PC-9 (cell line): Measurements from ENCODE around the gene BAG1. TPM values are rescaled to one million over a fixed set of nuclear protein-coding genes. Genes with fewer than 3 reads are reported as not detected.
A peak's percentile ranks its signal among the peaks of the same experiment; 100 is the strongest.

ENCODE experiments used
- BruUV-seq: library from RNA; stranded (reverse); fragments of 400-500 nt; replicated peaks from 2 replicates; lab custom pipeline; 2021; lab: Mats Ljungman, UMichigan
- CTCF ChIA-PET: fragments of 300-600 bp; sonication (Branson Sonifier 250); formaldehyde crosslinking; loops from one replicate; lab custom pipeline; 2022; ENCODE audit warnings: antibody characterized with exemption; lab: Charles Lee
- POLR2A ChIA-PET: fragments of 300-600 bp; sonication (Branson Sonifier 250); formaldehyde crosslinking; loops from one replicate; lab custom pipeline; 2022; ENCODE audit warnings: antibody characterized with exemption; ENCODE audit not compliant: unreplicated experiment; lab: Charles Lee
- DNase-seq, 2 experiments: peaks; one replicate each; pipeline versions ENCODE4 v3.0.0 to v3.0.0-alpha.2; 2015 to 2022; ENCODE audit warnings: mixed read lengths in 1 of 2
- H2AFZ ChIP-seq: fragments of 200-600 bp; sonication (generic); 2 replicates; pipeline ENCODE4 v1.8.1; 2017; ENCODE audit warnings: antibody characterized with exemption
- H3F3A ChIP-seq: fragments of 200-600 bp; sonication (generic); 2 replicates; pipeline ENCODE4 v1.8.1; 2017; ENCODE audit warnings: antibody characterized with exemption, mild to moderate bottlenecking, low read depth; ENCODE audit not compliant: insufficient read depth
- H3K27ac ChIP-seq: fragments of 200-600 bp; sonication (generic); 2 replicates; pipeline ENCODE4 v1.6.1; 2016; ENCODE audit warnings: mixed run types
- H3K27me3 ChIP-seq: fragments of 200-600 bp; sonication (generic); 2 replicates; pipeline ENCODE4 v1.6.1; 2016; ENCODE audit warnings: low read depth, mixed run types; ENCODE audit not compliant: insufficient read depth
- H3K36me3 ChIP-seq: fragments of 200-600 bp; sonication (generic); 2 replicates; pipeline ENCODE4 v1.6.1; 2016; ENCODE audit warnings: low read depth, mixed run types
- H3K4me1 ChIP-seq: fragments of 200-600 bp; sonication (generic); replicated peaks from 2 replicates; pipeline ENCODE4 v1.6.1; 2016; ENCODE audit warnings: mixed run types; ENCODE audit not compliant: insufficient read depth
- H3K4me2 ChIP-seq: fragments of 200-600 bp; sonication (generic); 2 replicates; pipeline ENCODE4 v1.6.1; 2017; ENCODE audit warnings: mixed run types
- H3K4me3 ChIP-seq: fragments of 200-600 bp; sonication (generic); 2 replicates; pipeline ENCODE4 v1.6.1; 2016; ENCODE audit warnings: mixed run types
- H3K79me2 ChIP-seq: fragments of 200-600 bp; sonication (generic); 2 replicates; pipeline ENCODE4 v1.6.1; 2017; ENCODE audit warnings: low read depth, mixed run types
- H3K9me2 ChIP-seq: fragments of 200-600 bp; sonication (generic); 2 replicates; pipeline ENCODE4 v1.8.1; 2017; ENCODE audit warnings: mild to moderate bottlenecking; ENCODE audit not compliant: insufficient read depth
- H3K9me3 ChIP-seq: fragments of 200-600 bp; sonication (generic); 2 replicates; pipeline ENCODE4 v1.8.1; 2016; ENCODE audit warnings: low read depth; ENCODE audit not compliant: insufficient read depth
- H4K20me1 ChIP-seq: fragments of 200-600 bp; sonication (generic); 2 replicates; pipeline ENCODE4 v1.8.1; 2017; ENCODE audit not compliant: insufficient read depth
- EZH2 ChIP-seq: fragments of 200-600 bp; sonication (generic); IDR thresholded peaks from 2 replicates; pipeline ENCODE4 v1.8.0; 2017; ENCODE audit warnings: antibody characterized with exemption, low read depth
- intact Hi-C: fragments of 100-400 bp; cut with micrococcal nuclease; formaldehyde crosslinking; loops from one replicate; pipeline ENCODE4 v1.10.0; 2022; ENCODE audit not compliant: unreplicated experiment
- total RNA-seq: library from RNA; stranded (reverse); gene quantifications from 2 replicates; pipeline ENCODE4 v1.2.3, GENCODE V29; 2021
- TF ChIP-seq, protein P1 (sequence below): fragments of 200-600 bp; sonication (generic); conservative IDR thresholded peaks from 2 replicates; pipeline ENCODE4 v1.6.1; 2017; ENCODE audit warnings: mixed run types, antibody characterized with exemption, mild to moderate bottlenecking, moderate library complexity

BAG1 gene
- total RNA-seq, 1 experiment from 2014 or later = 21.9 TPM

GRCh38 chr9:33209394-33209793 is 55.1 kb downstream of the BAG1 start:
- intact Hi-C loops = no loop called here
- H3F3A ChIP-seq = peaks cover 18% of the 10 kb centered on the region
- TF ChIP-seq EZH2 = no peak
- TF ChIP-seq, protein P1, sequence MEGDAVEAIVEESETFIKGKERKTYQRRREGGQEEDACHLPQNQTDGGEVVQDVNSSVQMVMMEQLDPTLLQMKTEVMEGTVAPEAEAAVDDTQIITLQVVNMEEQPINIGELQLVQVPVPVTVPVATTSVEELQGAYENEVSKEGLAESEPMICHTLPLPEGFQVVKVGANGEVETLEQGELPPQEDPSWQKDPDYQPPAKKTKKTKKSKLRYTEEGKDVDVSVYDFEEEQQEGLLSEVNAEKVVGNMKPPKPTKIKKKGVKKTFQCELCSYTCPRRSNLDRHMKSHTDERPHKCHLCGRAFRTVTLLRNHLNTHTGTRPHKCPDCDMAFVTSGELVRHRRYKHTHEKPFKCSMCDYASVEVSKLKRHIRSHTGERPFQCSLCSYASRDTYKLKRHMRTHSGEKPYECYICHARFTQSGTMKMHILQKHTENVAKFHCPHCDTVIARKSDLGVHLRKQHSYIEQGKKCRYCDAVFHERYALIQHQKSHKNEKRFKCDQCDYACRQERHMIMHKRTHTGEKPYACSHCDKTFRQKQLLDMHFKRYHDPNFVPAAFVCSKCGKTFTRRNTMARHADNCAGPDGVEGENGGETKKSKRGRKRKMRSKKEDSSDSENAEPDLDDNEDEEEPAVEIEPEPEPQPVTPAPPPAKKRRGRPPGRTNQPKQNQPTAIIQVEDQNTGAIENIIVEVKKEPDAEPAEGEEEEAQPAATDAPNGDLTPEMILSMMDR = no peak
- CTCF ChIA-PET = no interaction called here
- no peaks in the 10 kb centered on the region for H3K9me2 ChIP-seq
- POLR2A ChIA-PET = no interaction called here
- H3K4me3 ChIP-seq = no peak overlapping the region
- DNase-seq = no peak
- H3K4me2 ChIP-seq = peak overlapping the region; percentile 31
- H3K9me3 ChIP-seq = no peaks in the 10 kb centered on the region
- no peaks in the 10 kb centered on the region for H4K20me1 ChIP-seq
- no peaks in the 10 kb centered on the region for H3K79me2 ChIP-seq
- no peaks in the 10 kb centered on the region for H3K36me3 ChIP-seq
- H3K27me3 ChIP-seq = no peaks in the 10 kb centered on the region
- H3K27ac ChIP-seq = no peak overlapping the region
- BruUV-seq = no TSS peak
- H2AFZ ChIP-seq = no peak overlapping the region
- H3K4me1 ChIP-seq = peaks cover 38% of the 10 kb centered on the region

GRCh38 chr9:33202552-33203201 is 61.8 kb downstream of the BAG1 start:
- no peaks in the 10 kb centered on the region for H3K9me2 ChIP-seq
- CTCF ChIA-PET = no interaction called here
- no peaks in the 10 kb centered on the region for H3K27me3 ChIP-seq
- H2AFZ ChIP-seq = no peak overlapping the region
- no peaks in the 10 kb centered on the region for H3K4me1 ChIP-seq
- H3F3A ChIP-seq = no peaks in the 10 kb centered on the region
- POLR2A ChIA-PET = no interaction called here
- H3K36me3 ChIP-seq = no peaks in the 10 kb centered on the region
- TF ChIP-seq EZH2 = no peak
- TF ChIP-seq, protein P1 = no peak
- no peak for DNase-seq
- no peak overlapping the region for H3K27ac ChIP-seq
- H3K4me2 ChIP-seq = no peak overlapping the region
- H3K4me3 ChIP-seq = no peak overlapping the region
- H3K79me2 ChIP-seq = no peaks in the 10 kb centered on the region
- intact Hi-C loops = no loop called here
- no peaks in the 10 kb centered on the region for H4K20me1 ChIP-seq
- no TSS peak for BruUV-seq
- no peaks in the 10 kb centered on the region for H3K9me3 ChIP-seq

Other genes starting within 250 kb of the BAG1 start
- gene DNAJA1, start 239.4 kb downstream of the BAG1 start, total RNA-seq = 78.0 and 88.4 TPM in 2 replicates
- 12.6 and 14.5 TPM in 2 replicates for gene SMU1, start 188.0 kb downstream of the BAG1 start, total RNA-seq
- gene B4GALT1, start 97.4 kb downstream of the BAG1 start, total RNA-seq = 75.6 and 87.2 TPM in 2 replicates
- gene SPINK4, start 24.5 kb downstream of the BAG1 start, total RNA-seq = not detected in 2 replicates
- 63.0 and 78.2 TPM in 2 replicates for gene CHMP5, start 341 bp upstream of the BAG1 start, total RNA-seq
- gene NFX1, start 25.8 kb upstream of the BAG1 start, total RNA-seq = 14.9 and 15.0 TPM in 2 replicates
- 0.59 TPM in 1 of 2 replicates, not detected in the other for gene AQP7, start 137.9 kb upstream of the BAG1 start, total RNA-seq
- 9.9 and 15.3 TPM in 2 replicates for gene AQP3, start 182.9 kb upstream of the BAG1 start, total RNA-seq
- gene NOL6, start 209.2 kb upstream of the BAG1 start, total RNA-seq = 15.5 and 16.2 TPM in 2 replicates